Stimulated activated CD4-positive, alpha-beta T cell treated with anti-CD3 and anti-CD28 coated beads, Interleukin-15, amount 100 ng/mL, for 48 hours (primary cell): ENCODE data around the gene NFE2L2.
"Not testable (repeated sequence)": the region's sequence is repeated elsewhere in the genome, so short reads cannot be mapped to it uniquely, and the experiment has no call there.

Experiments
- DNase-seq, 2 donors: peaks; one replicate each; pipeline ENCODE4 v3.0.0-alpha.2; 2020; ENCODE audit warnings: low read depth in 2 of 2

Gene NFE2L2

DNA sequence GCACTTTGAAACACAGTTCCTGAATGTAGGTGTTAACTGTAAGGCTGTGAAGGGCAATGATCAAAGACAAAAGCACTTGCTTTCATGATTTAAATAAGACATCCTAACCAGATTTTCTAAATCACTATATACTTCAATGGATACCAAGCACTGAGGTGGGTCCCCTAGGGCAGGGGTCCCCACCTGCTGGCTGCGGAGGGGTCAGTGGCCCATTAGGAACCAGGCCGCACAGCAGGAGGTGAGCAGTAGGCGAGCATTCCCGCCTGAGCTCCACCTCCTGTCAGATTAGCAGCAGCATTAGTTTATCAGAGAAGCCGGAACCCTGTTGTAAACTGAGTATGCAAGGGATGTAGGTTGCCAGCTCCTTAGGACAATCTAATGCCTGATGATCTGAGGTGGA is 7.1 kb downstream of the NFE2L2 start:
- no peak for DNase-seq

DNA sequence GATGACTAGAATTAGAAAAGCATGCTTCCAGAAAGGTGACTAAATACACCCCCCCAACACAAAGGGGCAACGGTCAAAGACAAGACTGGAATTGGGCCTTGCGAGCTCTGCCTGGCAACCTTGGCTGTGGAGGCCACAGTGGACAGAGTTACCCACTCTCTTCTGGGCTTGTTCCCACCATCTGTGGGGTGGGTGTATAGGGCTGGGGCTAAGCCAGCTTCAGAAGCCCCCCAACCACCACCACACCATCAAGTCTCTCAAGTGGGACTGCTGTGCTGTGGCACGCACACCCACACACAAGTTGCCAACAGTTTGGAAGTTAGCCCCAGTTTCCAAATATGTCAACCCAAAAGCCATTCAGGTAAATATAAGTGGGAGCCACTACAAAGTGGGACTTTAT is 7.8 kb downstream of the NFE2L2 start:
- no peak for DNase-seq

DNA sequence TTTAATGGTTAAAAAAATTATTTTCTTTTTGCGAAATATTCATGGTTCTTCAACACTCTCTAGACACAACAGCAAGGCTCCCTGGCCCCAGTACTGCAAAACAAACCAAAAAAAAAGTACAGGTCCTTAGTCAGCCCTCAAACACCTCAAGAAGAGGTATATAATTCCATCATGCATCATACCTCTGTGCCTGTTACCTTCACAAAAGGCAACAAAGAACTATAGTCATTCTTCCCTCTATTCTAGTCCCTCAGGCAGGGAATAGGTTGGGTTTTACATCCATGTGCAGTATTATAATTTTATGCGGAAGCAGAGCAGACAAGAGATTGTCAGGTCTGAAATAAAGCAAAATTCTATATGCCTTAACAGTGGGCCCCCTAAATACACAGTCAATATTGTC is 8.5 kb downstream of the NFE2L2 start:
- no peak for DNase-seq

DNA sequence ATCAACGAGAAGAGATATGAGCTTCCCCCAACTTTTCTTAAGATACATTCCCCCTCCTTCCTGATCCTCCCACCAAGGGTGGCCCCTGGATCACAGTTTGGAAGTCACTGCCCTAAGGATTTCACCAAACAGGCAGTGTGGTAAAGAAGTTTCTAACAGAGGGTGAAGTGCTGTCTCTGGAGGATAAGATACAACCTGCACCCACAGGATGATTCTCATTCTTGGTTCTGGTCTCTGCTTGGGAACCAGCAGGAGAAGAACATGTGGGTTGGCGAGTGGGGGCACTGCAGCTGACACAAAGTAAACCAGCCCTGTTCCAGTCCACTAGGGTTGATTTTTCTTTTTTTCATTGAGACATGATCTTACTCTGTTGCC is 9.3 kb downstream of the NFE2L2 start:
- DNase-seq = no peak

DNA sequence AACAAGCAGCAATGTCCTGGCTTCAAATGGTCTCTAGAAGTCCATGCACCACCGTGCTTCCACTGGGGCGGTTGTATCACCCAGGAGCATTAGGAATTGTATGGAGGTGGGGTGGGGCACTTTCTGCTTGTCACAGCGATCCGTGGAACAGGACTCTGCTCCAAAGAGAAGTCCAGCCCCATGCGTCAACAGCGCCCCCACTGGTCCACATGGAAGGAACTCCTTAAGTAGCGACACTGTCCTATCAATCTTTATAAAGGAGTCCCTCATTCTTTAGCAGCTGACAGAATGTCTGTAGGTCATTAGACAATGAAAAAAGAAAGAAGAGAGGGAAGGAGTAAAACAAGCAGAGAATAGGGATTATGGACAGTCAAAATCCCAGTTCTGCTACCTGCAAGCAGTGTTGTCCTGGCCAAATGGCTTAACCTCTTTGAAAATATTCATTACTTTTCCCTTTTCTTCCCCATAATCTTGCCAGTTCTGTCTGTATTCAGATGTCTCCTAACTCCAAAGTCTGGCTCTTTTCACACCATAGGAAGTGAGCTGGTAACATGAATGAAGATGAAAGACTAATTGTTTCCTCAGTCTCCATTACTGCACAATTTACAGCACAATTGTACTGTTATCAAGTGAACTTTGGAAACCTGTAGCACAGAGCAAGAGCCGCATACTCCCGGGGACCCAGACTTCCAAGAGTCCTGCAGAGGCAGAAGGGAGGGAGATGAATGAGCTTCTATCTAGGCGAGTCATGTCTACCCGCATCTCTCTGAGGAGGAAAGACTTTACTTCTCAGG is 9.9 kb downstream of the NFE2L2 start:
- no peak for DNase-seq

DNA sequence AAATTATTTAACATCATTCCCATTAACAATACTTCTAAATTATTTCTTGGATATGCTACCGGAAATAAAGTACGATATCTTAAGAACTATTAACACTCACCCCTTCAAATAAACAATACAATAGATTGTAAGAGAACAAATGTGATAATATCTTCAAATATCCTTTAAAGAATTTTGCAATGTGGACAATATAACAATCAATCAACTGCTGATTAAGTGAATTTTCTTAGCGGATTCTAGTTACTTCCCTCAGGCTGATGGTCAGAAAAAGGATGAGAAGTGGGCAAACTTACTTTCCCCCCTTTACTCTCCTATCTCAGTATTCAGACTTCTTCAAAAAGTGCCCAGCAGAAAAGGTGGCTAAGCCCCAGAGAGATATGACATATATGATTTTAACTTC is 10.8 kb downstream of the NFE2L2 start:
- no peak for DNase-seq

DNA sequence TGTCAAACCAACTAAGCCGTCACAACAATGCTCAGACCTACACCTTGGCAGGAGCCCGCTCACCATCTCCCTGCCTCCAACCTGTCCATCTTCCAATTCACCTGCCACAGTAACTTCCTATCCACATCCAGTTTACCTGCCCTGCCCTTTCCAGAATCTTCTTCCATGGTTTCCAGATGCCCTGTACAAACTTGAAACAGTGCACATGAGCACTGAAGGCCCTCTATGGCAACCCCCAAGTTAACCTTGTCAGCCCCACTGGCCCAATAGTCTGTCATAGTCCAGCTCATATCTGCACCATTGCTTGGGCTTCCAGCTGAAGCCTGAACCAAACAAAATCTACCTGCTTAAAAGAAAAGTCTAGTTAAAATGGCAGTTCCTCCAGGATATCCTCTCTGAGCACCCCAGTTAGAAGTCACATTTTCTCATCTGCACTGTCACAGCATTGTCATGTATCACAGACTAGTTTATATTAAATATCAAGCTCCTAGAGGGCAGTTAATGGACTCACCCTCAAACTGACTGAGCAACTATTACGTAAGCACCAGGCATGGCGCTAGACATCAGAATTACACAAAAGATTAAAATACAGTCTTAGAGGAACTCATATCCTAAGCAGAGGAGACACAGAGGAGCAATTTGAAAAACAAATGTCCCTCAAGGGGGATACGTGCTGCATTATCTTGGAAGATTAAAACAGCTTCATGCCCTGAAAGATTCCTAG is 11.6 kb downstream of the NFE2L2 start:
- no peak for DNase-seq

DNA sequence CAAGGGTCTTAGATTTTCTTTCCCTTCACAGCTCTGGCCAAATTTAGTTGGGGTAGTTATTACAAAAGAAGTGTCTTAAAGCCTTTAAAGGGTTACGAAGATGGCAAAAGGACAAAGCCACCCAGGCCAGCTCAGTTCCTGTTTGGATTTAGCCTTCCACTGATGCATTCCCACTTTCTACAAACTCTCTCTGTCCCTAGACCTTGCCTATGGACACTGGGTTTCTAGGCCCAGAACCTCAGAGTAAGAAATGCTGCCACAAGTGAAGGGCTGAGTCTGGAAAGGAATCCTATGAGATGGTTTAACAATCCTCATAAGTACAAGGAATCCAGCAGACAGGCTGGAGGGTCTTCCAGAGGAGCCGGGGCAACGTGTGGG is 13.4 kb downstream of the NFE2L2 start:
- no peak for DNase-seq

DNA sequence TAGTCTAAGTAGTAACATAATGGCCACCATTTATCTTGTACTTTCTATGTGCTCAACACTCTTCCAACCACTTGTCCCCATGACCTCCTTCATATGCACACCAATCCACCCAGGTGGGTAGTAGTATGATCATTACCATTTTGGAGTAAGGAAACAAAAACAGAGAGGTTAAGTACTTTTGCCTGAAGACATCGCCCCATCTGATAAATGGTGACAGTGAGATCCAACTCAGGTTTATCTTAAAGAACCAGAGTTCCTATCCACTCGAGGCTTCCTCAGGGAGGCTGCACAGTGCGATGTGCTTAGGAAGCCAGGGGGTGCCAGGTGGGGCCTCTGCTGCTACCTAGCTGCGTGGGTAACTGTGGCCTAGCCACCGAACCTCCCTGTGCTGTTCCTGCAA is 14.1 kb downstream of the NFE2L2 start:
- no peak for DNase-seq

DNA sequence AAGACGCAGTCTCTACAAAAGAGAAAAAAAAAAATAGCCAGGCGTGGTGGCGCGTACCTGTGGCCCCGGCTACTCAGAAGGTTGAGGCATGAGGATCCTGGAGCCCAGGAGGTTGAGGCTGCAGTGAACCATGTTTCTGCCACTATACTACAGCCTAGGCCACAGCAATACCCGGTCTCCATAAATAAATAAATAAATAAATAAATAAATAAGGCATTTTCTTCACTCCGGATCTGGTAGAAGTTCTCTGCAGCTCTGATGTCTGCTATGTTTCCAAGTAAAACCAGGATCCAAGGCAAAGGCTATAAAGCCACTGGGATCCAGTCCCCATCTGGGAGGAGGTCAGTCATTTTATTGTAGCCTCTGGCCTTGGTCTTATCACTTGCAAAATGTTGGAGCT is 15.5 kb downstream of the NFE2L2 start:
- DNase-seq = no peak

DNA sequence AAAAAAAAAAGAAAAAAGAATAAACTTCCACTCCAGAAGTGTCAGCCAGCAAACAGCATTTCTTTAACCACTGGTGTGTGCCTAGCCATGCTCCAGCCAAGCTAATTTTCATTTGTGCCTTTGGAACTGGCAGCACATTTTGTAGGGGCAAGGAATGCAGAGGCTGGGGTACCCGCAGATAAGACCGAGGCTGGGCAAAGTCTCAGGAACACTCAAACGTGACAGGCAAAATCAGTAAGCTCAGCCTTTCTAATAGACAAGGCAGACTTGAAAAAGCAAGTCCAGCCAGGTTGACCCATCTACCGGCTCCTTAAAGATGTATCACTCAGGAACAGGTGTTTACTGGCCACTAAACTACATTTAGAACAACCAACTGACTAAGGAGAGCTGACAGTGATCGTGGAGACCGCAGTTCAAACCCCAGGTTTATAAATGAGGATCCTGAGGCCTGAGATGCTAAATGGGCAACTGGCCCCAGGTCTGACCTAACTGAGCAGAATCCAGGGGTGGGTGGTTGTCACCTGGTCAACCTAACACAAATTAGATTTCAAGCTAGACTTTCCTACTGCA is 16.7 kb downstream of the NFE2L2 start:
- no peak for DNase-seq

DNA sequence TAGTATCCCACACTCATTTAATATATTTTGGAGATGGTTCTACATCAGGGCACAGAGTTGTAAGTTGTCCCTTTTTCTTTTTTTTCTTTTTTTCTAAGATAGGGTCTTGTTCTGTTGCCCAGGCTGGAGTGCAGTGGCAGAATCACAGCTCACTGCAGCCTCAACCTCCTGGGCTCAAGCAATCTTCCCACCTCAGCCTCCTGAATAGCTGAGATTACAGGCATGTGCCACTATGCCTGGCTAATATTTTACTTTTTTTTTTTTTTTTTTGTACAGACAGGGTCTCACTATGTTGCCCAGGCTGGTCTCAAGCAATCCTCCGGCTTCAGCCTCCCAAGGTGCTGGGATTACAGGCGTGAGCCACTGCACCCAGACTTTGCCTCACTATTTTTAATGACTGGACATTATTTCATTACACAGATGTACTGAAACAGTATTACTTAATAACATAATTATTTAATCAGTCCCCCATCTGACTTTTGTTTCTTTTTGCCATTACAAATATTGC is 17.9 kb downstream of the NFE2L2 start:
- DNase-seq = not testable (repeated sequence)

DNA sequence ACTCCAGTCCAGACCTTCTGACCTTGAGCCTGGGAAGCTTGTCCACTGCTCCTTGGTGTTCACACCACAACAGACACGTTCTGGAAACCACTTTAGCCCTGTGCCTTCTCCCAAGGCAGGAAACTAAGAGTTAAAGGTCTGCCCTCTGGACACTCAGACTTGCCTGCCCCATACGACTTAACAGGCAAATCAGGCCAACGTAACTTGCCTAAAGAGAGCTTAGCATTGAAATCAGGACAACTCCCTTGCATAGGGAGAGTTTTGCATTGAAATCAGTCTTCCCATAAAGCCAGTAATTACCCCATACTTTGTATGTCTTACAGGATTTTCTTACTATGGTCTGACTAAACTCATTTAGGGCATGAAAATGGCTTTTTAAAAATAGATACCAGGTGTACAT is 18.5 kb downstream of the NFE2L2 start:
- no peak for DNase-seq

DNA sequence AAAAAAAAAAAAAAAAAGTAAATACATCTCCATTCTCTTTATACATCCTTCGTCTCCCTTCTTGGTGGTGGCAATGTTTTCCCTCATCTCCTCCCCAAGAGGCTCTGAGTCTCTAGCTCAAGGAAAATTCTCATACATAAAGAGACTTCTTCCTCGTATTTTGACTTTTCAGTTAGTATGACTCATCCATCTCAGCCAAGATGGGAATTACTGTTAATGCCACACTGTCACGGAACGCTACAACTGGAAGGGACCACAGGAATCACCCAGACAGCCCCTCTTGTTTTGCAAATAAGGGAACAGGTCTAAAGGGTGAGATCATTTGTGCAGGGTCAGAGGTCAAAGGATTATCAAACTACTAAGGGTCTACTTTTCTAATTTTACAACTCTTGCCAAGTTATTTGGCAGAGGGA is 19.5 kb downstream of the NFE2L2 start:
- no peak for DNase-seq

DNA sequence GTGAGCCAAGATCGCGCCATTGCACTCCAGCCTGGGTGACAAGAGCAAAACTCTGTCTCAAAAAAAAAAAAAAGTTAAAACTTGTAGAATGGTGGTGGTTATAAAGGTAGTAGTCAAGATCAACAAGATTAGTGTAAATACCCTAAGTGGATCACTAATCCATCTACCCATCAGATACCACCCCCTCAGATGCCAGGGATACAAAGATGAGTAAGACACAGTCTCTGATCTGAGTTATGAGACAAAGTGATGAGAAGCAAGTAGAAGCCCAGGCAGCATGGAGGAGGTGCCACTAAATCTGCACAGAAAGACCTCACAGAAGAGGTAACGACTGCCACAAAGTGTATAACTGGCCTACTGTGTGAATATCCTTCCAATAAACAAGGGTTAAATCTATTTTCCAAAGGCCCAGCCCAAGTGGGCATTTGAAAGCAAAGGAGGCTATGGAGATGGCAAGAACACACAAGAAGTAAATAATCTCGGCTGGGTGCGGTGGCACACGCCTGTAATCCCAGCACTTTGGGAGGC is 20.2 kb downstream of the NFE2L2 start:
- DNase-seq = no peak

DNA sequence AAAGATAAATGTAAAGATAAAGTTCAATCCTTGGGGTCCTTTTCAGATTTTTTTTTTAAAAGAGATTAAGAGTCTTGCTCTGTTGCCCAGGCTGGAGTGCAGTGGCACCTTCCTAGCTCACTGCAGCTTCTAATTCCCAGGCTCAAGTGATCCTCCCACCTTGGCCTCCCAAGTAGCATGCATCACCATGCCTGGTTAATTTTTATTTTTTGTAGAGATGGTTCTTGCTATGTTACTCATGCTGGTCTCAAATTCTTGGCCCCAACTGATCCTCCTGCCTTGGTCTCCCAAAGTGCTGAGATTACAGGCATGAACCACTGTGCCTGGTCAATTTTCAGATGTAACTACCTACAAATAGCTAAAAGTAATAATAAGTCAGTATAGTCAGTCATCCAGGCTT is 21.1 kb downstream of the NFE2L2 start:
- DNase-seq = no peak

DNA sequence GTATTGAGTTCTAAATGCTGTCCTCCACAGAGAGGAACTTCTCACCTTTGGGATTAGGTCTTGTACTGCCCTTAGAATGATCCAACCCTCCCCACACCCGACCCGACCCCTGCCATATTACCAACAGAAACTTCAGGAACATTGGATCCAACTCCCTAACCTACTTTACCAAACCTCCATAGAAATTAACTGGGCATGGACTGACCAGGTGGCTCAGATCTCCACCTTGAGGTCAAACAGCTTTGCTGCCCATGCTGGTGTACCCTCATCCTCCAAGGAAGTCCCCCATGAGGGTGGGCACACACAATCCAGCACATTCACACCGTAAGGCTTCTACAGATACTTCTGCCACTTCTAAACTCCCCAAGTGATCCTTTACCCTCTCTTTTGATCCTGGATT is 21.5 kb downstream of the NFE2L2 start:
- no peak for DNase-seq

DNA sequence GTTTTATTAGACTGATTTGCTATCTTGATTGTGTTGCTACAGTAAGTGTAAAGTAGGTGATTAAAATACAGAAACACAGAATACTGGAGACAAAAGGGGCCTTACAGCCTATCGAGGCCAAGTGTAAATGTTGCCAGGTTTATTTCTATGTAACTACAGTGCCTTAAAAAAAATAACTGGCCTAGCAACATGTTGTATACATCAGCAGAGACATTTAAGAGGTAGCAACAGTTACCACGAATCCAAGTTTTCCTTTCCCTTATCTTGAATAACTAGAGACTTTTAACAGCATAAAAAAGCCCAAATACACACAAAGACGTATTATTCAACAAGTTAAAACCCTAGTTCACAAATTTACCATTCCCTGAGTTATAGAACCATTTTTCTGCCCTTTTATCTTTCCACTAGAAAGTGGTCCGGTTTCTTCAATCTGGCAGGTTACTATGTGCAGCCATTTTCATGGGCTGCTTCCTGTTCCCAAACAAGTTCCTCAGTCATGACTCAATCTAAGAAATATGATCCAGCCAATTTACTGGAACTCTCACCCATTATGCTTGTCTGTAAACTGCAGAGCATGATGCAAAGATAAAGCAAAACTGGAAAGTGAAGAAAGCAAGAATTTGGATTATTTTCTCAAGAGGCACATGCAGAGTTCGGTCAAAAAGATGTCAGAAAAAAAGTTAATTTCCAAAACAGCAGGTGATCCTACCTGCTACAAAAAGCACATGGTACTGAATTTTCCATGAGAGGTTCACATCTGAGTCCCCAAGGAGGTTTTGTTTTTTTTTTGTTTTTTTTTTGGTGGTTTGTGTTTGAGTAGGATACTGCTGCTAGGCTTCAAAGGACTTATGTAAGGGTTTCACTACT is 22.2 kb downstream of the NFE2L2 start:
- no peak for DNase-seq

DNA sequence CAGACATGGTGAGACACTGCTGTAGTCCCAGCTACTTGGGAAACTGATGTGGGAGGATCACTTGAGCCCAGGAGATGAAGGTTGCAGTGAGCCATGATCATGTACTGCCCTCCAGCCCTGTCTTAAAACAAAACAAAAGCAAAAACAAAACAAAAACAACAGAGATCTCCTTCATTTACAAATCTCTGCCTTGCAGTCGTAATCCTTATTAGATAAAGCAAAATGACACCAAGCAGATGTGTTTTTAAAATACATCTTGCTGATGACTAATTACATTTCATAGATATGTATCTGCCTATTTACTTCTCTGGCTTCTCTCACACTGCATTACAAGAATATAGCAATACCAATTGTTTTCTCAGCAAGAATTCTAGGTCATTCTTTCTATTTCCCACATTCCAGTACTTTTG is 22.8 kb downstream of the NFE2L2 start:
- DNase-seq = no peak

DNA sequence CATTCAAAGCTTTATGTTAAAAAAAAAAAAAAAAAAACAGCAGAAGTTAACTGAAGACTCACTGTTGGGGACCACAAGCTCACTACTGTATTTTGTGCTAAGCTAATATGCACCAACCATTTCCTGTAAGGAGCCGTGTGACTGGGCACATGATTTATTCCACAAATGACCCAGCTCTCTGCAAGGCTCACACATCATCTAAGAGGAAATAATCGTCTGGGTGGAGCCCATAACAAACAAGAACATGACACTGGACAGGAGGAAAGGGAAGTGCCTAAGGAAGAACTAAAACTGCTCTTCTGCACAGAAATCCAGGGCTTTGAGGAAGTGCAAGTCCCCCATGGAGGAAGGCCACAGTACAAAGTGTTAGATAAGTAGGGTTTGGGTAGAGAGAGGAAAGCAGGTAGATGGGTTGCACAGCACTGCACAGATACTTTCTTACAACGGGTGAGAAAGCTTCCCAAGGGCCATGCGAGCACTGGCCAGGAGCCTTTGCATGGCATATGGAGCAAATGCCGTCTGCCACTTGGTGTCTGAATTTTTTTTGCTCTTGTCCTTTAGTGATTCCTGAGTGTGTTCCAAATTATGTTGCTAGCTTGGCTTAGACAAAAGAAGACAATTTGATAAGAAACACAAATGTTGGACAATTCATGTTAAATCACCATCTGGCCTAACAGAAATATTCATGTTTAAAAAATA is 24.4 kb downstream of the NFE2L2 start:
- peak in 1 of 2 donors; percentile 15 for DNase-seq

DNA sequence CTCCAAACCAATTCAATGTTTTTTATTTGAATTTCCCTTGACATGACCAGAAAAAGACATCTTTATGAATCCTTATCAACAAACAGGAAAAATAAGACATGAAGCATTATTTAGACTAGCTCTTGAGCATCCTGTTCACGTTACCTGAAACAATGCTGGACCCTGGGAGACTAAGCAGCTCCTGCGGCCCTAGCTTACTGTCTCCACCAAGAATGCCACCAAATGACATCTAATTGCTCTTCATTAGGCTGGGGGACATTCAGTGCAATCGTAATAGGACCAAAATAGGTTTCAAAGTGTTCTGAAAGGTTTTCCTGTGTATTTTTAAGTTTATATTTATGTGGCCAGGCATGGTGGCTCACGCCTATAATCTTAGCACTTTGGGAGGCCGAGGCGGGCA is 25.5 kb downstream of the NFE2L2 start:
- no peak for DNase-seq
